ENCODE results near the gene HOOK2. TPM values are rescaled to one million over a fixed set of nuclear protein-coding genes. Genes with fewer than 3 reads are reported as not detected.

HOOK2 gene
- total and polyA plus RNA-seq, 2 experiments from 2014 or later = 56.9 to 86.4 TPM

GRCh38 chr19:12796146-12797071, 21.1 kb upstream of the HOOK2 start (continued):
- TF ChIP-seq, protein P1, sequence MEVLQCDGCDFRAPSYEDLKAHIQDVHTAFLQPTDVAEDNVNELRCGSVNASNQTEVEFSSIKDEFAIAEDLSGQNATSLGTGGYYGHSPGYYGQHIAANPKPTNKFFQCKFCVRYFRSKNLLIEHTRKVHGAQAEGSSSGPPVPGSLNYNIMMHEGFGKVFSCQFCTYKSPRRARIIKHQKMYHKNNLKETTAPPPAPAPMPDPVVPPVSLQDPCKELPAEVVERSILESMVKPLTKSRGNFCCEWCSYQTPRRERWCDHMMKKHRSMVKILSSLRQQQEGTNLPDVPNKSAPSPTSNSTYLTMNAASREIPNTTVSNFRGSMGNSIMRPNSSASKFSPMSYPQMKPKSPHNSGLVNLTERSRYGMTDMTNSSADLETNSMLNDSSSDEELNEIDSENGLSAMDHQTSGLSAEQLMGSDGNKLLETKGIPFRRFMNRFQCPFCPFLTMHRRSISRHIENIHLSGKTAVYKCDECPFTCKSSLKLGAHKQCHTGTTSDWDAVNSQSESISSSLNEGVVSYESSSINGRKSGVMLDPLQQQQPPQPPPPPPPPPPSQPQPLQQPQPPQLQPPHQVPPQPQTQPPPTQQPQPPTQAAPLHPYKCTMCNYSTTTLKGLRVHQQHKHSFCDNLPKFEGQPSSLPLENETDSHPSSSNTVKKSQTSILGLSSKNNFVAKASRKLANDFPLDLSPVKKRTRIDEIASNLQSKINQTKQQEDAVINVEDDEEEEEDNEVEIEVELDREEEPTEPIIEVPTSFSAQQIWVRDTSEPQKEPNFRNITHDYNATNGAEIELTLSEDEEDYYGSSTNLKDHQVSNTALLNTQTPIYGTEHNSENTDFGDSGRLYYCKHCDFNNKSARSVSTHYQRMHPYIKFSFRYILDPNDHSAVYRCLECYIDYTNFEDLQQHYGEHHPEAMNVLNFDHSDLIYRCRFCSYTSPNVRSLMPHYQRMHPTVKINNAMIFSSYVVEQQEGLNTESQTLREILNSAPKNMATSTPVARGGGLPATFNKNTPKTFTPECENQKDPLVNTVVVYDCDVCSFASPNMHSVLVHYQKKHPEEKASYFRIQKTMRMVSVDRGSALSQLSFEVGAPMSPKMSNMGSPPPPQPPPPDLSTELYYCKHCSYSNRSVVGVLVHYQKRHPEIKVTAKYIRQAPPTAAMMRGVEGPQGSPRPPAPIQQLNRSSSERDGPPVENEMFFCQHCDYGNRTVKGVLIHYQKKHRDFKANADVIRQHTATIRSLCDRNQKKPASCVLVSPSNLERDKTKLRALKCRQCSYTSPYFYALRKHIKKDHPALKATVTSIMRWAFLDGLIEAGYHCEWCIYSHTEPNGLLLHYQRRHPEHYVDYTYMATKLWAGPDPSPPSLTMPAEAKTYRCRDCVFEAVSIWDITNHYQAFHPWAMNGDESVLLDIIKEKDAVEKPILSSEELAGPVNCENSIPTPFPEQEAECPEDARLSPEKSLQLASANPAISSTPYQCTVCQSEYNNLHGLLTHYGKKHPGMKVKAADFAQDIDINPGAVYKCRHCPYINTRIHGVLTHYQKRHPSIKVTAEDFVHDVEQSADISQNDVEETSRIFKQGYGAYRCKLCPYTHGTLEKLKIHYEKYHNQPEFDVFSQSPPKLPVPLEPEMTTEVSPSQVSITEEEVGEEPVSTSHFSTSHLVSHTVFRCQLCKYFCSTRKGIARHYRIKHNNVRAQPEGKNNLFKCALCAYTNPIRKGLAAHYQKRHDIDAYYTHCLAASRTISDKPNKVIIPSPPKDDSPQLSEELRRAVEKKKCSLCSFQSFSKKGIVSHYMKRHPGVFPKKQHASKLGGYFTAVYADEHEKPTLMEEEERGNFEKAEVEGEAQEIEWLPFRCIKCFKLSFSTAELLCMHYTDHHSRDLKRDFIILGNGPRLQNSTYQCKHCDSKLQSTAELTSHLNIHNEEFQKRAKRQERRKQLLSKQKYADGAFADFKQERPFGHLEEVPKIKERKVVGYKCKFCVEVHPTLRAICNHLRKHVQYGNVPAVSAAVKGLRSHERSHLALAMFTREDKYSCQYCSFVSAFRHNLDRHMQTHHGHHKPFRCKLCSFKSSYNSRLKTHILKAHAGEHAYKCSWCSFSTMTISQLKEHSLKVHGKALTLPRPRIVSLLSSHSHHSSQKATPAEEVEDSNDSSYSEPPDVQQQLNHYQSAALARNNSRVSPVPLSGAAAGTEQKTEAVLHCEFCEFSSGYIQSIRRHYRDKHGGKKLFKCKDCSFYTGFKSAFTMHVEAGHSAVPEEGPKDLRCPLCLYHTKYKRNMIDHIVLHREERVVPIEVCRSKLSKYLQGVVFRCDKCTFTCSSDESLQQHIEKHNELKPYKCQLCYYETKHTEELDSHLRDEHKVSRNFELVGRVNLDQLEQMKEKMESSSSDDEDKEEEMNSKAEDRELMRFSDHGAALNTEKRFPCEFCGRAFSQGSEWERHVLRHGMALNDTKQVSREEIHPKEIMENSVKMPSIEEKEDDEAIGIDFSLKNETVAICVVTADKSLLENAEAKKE (CRISPR knock-in tag; IDR thresholded peaks at IDR 0.05) = no peak
- TF ChIP-seq STAT1 (IDR thresholded peaks at IDR 0.05; ENCODE audit: unreplicated experiment) (no peak), ETS1 (IDR thresholded peaks at IDR 0.05) (0 out of 2 replicates have a peak, but pooled peaks have one; percentile 48), CREB1 (CRISPR knock-in tag; IDR thresholded peaks at IDR 0.05; ENCODE audit: low read depth) (no peak), EZH2phosphoT487 (IDR thresholded peaks at IDR 0.05; ENCODE audit: unreplicated experiment) (no peak), EZH2 (IDR thresholded peaks at IDR 0.05; ENCODE audit: low read depth, unreplicated experiment) (no peak)
- TF ChIP-seq, protein P2, sequence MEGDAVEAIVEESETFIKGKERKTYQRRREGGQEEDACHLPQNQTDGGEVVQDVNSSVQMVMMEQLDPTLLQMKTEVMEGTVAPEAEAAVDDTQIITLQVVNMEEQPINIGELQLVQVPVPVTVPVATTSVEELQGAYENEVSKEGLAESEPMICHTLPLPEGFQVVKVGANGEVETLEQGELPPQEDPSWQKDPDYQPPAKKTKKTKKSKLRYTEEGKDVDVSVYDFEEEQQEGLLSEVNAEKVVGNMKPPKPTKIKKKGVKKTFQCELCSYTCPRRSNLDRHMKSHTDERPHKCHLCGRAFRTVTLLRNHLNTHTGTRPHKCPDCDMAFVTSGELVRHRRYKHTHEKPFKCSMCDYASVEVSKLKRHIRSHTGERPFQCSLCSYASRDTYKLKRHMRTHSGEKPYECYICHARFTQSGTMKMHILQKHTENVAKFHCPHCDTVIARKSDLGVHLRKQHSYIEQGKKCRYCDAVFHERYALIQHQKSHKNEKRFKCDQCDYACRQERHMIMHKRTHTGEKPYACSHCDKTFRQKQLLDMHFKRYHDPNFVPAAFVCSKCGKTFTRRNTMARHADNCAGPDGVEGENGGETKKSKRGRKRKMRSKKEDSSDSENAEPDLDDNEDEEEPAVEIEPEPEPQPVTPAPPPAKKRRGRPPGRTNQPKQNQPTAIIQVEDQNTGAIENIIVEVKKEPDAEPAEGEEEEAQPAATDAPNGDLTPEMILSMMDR (conservative IDR thresholded peaks at IDR 0.05; ENCODE audit: low read depth in 2 of 2) = peak; percentile 88 to 100
